ENCODE results near the gene FLAD1.
A peak's percentile ranks its signal among the peaks of the same experiment; 100 is the strongest.

Gene FLAD1

DNA sequence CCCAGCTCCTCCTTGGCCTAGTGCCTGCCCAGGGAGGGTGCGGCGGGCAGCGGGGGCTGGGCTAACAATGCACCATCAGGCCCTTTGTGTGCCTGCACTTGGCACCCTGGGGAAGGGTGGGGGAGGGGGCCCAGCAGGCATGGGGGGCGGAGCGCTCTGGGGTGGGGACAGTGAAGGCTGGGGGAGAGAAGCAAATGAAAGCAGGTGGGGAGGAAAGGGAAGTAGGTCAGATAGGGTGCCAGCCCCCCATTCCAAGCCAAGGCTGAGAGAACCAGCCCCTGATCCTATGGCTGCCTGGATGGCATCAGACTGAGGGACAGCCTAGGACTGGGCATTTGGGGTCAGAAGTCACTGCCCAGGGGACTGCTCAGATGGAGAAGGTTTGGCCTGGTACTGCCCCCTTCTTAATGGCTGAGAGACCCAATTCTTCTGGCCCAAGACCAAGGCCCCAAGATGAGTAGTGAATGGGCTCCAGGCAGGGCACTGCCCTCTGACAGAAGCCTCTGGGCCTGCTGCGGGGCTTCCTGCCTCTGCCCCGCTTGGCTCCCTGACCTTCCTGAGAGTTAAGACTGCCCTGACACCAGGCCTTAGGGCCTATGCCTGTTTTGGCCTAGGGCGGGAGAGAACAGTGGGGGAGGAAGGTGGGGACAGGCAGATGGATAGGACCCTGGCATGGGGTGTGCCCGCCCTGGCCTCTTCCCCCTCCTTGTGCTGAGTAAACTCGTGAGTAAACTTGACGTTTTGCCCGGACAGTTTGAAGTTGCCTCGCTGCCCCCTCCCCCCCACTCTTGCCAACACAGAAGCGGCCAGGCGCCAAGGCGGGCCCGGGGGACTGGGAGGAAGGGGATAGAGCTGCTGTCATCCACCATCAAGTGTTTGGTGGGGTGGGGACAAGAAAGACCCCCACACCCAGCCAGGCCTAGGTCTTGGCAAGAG lies 22.2 kb downstream of the FLAD1 start:
- DNase-seq, result peak; percentile 75

GRCh38 chr1:155006601-155007101 lies 23.5 kb downstream of the FLAD1 start:
- DNase-seq, result peak; percentile 26

DNA sequence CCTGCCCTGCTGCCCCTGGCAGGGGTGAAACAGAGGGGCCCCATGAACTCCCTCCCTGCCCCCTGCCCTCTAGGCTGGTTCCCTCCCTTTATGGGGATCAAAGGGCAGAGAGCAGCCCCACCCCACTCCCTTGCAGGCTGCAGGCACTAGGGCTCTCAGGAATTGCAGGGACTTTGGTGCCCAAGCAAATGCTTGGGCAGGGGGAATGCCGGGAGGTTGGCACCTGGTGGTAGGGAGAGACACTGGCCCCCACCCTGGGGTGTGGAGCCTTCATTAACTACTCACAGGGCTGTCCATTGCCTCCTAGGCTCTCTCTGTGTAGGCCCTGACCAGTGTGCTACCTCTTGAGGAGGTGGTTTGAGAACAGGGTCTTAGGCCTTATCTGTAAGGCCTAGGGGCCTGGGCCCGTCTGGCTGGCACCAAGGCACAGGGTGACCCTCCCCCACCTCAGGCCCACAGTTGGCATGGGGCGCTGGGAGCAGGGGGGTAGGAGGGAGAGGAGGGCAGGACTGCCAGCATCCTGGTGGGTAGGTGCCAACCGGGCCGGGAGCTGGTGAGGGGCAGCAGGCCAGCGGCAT lies 24.2 kb downstream of the FLAD1 start:
- peak; percentile 48 for DNase-seq

- no peak for DNase-seq
Observed at GRCh38 chr1:155008015-155008941, 25.1 kb downstream of the FLAD1 start.

GRCh38 chr1:155009221-155009711 lies 26.1 kb downstream of the FLAD1 start:
- no peak for DNase-seq

- DNase-seq, result no peak
Observed at GRCh38 chr1:155009742-155010141, 26.6 kb downstream of the FLAD1 start.

GRCh38 chr1:155010211-155010918 lies 27.2 kb downstream of the FLAD1 start:
- no peak for DNase-seq

- no peak for DNase-seq
Observed at GRCh38 chr1:155011004-155011416, 27.9 kb downstream of the FLAD1 start.

DNA sequence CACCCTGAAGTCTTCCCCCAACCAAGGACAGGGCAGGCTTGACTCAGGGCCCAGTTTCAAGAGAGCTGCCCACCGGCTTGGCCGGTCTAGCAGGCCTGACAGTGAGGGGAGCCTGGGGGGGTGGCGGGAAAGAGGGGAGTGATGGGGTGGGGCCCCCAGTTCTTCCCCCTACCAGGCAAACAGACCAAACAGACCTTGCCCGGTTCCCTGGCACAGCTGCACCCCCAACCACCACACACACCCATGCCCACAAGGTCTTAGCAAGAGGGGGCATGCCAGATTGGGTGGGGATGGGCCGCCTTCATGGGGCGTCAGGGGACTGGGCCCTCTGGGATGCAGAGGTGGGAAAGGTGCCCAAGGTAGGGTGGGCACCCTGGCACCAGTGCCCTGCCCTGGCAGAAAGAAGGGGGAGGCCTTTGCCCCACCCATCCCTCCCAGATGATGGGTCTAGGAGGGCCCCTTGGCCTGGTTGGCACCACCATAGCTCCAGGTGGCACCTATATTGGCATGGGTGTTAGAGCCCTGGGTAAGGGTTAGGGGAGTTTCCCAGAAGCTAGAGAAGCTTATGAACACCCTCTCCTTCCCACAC lies 28.4 kb downstream of the FLAD1 start:
- DNase-seq, result no peak

- DNase-seq, result peak; percentile 84
Observed at GRCh38 chr1:155012026-155012546, 28.9 kb downstream of the FLAD1 start.

GRCh38 chr1:155012776-155013602 lies 29.8 kb downstream of the FLAD1 start:
- DNase-seq, result no peak

DNA sequence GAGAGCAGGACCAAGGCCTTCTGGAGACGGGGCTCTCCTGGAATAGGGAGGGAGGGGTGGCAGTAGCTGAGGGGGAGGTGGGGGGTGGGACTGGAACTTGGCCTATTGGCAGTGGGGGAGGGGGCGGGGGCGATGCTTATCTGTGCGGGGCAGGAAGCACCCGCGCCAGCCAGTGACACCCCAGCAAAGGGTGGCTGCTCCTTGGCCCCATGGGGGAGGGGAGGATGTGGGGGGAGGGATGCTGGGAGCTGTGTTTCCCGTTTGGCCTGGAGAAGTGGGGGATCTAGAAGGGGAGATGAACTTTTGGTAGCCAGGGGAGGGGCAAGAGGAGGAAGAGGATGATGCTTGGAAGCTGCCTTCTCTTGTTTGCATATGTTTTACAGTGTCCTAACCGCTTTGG lies 30.5 kb downstream of the FLAD1 start:
- no peak for DNase-seq

- no peak for DNase-seq
Observed at GRCh38 chr1:155014709-155015508, 31.8 kb downstream of the FLAD1 start.

- no peak for DNase-seq
Observed at GRCh38 chr1:155015527-155016230, 32.5 kb downstream of the FLAD1 start.

DNA sequence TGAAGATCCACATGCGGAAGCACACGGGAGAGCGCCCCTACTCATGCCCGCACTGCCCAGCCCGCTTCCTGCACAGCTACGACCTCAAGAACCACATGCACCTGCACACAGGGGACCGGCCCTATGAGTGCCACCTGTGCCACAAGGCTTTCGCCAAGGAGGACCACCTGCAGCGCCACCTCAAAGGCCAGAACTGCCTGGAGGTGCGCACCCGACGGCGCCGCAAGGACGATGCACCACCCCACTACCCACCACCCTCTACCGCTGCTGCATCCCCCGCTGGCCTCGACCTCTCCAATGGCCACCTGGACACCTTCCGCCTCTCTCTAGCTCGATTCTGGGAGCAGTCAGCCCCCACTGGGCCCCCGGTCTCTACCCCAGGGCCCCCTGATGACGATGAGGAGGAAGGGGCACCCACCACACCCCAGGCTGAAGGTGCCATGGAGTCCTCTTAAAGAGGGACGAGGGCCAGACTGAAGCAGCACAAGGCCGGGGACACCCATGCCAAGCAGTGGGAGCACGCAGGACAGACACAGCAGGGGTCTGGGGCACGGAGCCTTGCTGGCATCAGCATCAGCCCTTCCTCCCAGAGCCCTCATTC lies 33.2 kb downstream of the FLAD1 start:
- no peak for DNase-seq

- peak; percentile 90 for DNase-seq
Observed at GRCh38 chr1:155017041-155017945, 34.1 kb downstream of the FLAD1 start.

DNA sequence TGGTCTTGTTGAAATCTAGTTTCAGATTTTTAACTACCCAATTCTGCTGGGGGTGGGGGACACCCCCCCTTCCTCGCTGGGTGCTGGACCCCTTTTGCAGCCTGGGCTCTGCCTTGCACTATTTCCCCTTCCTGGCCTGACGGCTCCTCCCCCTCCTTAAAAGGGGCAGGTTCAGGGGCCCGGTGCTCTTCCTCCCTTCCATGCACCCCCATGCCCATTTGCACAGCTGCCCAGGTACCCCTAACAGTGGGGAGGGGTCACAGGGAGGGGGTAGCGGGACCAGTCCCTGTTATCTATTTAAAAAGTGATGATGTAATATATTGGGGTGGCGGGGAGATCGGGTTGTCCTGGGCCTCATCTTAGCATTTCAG lies 34.8 kb downstream of the FLAD1 start:
- DNase-seq, result no peak

Data from midbrain (tissue), 1 donor.